GM18499 (cell line): ENCODE data around the gene CDH20.

Experiments used
- ATAC-seq: cut with Tn5 transposase; IDR thresholded peaks from one replicate; pipeline ENCODE4 v1.9.1; 2021; ENCODE audit warnings: moderate number of reproducible peaks; ENCODE audit not compliant: insufficient read depth, unreplicated experiment

Gene CDH20

DNA sequence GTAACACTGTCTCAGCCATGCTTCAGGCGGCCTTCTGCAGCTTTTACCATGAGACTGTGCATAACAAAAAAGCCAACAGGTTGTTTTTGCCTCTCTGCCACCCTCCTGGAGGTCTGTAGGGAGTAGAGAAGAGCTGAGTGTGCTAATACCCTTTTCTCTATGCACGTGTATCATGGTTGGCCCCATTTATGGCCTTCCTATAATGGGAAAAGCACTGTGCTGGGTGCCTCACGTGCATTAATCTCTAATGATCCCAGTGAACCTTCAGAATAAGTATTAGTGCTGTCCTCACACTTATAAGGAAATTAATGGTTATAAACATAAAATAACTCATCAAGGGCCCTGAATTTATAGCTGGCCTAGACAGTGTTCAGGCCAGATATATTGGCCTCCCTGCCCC lies 164.2 kb downstream of the CDH20 start:
- no peak for ATAC-seq

DNA sequence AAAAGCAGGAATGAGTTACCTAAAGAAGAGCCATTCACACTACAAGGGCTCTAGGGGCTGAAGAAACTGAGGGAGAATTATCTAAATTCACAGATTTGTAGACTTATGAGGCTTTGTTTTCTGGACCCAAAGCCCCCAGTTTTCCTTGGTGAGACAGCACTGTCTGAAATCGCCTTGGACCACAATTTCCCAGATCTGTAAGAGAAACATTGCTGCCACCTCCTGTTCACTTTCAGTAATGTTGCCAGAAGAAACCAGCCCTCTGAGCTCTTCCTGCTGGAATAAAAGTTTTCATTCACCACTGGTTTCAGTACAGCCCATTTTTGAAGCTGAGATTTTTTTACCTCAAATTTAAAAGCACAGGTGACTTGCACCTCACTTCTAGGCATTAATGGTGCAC lies 169.2 kb downstream of the CDH20 start:
- no peak for ATAC-seq

DNA sequence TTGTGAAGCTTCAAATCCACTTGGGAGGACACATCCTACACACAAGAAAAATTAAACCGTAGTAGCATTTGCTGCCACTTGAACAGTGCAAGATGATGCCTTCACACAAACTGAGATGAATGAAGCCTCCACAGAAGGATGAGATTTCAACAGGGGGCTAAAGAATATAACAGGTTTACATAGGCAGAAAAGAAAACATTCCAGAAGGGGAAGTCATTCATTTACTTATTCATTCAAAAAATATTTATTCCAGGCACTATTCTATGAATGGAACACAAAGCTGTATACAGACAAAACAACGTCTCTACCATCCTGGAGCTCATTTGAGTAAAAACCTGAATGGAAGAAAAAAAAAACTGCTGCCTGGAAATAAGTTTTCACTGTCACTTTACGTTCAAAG lies 170.5 kb downstream of the CDH20 start:
- no peak for ATAC-seq

DNA sequence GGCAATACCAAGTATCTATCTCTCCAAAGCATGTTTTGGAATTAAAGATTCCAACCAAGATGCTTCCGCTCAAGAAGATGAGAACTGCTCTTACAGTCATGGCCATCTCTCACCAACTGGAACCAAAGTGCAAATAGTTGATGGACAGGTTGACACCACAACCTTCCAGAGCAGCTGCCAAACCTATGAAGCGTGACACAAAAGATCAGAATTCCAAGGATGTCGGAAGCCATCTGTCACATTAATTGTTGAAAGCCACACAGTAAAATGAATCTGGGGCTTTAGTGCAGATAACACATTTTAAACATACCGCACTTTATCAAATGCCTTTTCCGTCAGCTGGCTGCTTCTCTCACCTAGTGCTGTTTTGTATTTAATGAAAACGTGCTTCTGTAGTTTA lies 195.7 kb downstream of the CDH20 start:
- ATAC-seq, result no peak

DNA sequence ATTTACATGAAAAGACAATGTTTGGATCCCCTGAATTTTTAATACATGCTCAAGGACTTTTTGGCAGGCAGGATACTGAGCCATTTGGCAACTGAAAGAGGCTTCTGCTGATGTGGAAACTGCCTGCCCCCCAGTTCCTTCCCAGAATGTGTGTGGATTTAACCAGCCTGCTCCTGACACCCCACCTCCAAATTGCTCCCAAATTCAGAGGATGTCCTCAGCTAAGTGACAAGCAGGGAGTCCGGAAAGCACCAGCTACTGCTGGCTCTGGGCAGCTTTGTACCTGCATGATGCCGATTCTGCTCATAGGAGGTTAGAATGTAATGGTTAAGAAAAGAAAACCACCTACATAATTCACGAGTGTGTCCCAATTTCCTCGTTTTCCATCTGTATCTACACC lies 197.5 kb downstream of the CDH20 start:
- no peak for ATAC-seq

DNA sequence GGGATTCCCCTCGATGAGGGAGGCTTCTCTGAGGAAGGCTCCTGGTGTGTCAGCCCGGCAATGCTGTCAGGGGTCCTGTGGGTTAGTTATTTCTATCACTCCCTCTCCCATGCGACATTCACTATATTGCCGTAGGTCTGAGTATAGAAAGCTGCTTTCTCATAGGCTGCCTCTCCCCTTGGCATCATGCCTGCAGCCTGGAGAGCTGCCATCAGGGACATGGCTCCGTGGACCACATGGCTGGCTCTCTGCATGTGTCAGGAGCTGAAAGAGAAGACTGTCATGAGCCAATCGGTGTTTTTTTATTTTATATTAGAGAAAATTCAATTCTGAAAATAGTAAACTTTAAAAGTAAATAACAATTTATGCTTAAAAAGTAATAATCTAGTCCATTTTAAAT lies 198.0 kb downstream of the CDH20 start:
- no peak for ATAC-seq

DNA sequence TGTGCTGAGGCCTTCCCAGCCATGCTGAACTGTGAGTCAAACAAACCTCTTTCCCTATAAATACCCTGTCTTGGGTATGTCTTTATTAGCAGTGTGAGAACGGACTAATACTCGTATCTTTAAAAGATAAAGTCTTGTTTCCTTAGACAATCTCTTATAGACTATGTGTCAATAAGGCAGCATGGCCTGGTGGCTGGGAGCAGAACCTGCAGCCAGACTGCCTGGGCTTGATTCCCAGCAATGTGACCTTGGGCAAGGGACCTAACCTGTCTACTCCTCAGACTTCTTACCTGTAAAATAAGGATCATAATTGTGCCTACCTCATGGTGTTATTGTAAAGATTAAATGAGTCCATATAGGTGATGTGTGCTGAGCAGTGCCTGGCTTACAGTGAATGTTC lies 198.7 kb downstream of the CDH20 start:
- ATAC-seq, result no peak

DNA sequence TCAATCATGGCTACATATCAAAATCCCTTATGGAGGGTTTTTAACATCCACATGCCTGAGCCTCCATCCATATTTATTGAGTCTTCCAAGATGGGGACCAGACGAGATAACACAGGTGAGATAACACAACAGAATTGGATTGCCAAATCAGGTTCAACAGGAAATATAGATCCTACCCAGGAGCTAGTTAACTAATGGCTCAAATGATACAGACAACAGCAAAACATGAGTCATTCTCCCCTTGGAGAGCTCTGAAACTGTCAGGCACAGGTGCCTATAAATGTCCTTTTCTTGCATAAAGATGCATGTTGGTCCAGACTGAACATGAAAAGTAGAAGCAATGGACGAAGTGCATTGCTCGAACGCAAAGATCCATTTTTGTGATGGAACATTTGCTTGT lies 202.2 kb downstream of the CDH20 start:
- no peak for ATAC-seq

DNA sequence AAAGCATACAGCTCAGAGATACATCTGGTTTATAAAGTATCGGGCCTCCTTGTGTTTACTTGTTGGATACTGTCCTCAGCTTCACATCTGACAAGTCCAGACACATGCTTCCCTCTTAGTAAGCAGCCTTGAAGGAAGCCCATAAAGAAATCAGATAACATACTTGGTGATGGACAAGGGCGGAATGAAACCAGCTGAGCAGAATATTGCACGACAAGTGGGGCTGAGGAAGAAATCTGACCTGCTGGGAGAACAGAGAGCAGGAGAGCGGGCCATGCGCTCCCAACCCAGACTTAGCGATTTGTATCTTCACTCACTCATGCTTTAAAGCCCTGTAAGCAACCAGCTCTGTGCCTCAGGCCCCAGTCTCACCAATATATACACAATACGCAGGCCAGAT lies 208.4 kb downstream of the CDH20 start:
- ATAC-seq, result no peak

DNA sequence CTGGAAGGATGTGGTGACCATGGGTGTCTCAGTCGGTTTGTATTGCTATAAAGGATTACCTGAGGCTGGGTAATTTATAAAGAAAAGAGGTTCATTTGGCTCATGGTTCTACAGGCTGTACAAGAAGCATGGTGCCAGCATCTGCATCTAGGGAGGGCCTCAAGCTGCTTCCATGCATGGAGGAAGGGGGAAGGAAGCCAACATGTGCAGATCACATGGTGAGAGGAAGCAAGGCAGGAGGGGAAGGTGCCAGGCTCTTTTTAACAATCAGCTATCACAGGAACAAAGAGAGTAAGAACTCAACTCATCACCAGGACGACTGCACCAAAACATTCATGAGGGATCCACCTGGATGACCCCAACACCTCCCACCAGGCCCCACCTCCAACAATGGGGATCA lies 209.4 kb downstream of the CDH20 start:
- ATAC-seq, result no peak

DNA sequence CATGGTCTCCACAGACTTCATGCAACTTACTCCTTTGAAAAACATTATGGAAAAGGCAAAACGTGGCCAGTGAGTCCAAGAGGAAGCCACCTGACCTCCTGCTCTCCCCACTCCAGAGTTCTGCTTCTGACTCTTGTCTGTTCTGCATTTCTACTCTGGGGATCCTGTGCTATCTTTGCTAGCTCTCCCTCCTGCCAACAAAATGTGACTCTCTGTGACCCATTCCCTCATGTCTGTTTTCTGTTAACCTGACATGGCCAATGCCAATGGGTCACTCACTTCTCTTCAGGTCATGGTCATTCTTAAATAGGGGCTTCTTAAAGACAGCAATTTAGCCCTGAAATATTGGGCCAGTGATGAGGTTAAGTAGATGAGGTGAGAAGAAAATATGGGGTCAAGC lies 210.3 kb downstream of the CDH20 start:
- ATAC-seq, result no peak

DNA sequence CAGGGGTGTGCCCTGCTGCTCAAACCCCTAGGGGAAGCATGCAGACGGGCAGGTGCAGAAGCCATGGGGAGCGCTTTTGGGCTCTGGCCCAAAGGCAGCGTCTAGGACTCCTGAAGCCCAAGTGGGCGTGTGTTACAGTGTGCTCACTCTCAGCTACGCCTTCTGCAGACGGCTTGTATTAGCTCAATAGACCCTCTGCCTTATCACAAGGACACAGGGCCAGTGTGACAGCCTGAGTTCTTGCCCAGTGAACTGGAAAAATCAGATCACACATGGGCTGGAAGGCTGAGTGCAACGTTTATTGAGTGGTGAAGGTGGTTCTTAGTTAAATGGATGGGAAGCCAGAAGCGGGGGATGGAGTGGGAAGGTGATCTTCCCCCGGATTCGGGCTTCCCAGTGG lies 210.9 kb downstream of the CDH20 start:
- no peak for ATAC-seq

DNA sequence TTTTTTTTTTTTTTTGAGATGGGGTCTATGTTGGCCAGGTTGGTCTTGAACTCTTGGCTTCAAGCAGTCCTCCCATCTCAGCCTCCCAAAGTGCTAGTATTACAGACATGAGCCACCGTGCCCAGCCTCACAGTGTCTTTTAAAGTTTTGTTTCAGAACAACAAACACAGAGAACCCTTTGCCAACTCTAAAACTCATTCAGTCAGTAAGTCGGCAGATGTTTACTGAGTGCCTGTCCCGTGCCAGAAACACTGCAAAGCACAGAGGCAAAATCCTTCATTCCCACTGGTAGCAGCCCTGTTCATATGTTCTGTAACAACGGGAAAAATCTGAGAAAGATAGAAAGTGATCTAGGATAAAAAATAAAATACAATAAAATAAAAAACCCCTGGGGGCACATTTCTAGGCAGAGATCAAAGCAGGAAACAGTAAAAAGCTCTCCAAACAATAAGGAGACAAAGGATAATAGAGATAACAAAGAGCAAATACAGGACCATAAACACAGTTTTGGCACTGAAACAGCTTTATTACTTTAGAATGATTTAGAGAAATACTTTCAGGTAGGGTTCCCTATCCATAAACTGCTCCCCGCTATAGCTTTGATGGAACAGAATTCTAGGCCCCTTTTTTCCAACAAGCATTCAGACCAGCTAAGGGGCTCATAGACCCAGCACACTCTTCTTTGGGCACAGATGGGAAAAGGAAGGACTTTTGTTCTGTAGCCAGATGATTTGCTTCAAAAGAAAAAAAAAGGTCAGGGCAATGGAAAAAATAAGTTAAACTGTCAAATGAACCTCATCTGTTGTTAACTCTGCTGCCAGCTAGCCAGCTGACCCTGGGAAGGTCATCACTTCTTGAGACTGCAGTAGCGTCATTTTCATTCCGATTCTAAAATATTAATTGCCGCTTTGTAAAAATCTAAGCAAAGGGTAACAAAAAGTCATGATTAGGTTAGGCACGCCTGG lies 212.3 kb downstream of the CDH20 start:
- no peak for ATAC-seq

DNA sequence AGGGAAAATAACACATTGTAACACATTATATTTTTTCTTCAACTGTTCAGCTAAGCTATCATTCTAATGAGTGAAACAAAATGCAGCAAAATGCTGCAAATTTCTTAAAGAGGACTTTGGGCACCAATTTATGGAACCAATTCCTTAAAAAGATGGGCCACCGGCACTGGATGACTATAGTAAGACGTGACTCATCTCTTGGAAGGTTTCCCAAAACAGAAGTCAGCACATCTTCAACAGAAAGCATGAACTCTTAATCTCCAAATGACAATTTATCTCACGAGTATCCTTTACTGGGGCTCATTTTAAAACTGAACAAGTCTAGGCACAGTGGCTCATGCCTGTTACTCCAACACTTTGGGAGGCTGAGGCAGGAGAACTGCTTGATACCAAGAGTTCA lies 213.4 kb downstream of the CDH20 start:
- ATAC-seq, result no peak

DNA sequence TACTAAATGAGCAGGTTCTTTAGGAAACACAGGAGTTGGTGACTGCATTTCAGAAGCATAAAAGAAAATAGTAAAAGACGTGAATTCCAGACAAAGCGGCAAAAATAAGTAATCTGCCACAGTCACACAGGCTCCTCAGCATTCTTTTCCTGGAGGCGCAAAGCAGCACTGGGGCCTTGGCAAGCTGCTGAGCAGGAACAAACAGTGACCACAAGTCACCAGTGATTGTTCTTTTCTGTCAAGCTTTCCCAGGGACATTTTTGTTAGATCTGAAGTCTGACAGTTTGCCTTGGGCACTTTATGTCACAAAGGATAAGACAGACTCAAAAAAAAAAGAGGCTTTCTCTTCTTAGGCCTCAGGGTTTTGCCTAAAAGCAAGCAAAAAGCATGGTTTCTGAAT lies 216.2 kb downstream of the CDH20 start:
- ATAC-seq, result no peak

DNA sequence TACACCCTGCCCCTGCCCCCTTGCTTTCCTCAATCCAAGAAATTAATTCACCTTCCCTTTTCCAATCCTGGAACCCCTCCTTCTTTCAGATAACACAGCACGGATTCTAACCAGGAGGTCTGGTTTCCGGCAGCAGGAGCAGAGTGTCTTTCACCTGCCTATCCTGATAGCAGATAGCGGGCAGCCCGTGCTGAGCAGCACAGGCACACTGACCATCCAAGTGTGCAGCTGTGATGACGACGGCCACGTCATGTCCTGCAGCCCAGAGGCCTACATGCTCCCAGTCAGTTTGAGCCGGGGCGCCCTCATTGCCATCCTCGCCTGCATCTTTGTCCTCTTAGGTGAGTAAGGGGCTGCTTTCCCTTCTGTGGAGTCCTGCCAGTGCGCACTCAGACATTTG lies 216.7 kb downstream of the CDH20 start:
- no peak for ATAC-seq

DNA sequence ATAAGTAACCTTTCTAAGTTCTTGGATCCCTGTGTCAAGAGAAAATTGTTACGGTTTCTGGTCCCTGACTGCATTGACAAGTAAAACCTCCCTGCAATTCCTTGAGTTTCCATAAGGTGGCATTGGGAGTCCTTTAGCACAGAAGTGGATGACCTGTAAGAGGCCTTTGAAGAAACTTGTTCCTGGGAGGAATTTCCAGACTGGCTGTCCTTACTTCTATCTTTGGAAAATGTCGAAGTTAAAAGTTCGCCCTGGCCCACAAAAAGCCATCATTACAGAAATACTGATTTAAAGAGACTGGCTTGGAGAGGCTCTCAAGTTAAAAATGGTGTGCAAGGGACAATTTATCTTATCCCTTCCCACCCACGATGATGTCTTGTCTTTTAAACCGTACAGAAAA lies 218.4 kb downstream of the CDH20 start:
- no peak for ATAC-seq

DNA sequence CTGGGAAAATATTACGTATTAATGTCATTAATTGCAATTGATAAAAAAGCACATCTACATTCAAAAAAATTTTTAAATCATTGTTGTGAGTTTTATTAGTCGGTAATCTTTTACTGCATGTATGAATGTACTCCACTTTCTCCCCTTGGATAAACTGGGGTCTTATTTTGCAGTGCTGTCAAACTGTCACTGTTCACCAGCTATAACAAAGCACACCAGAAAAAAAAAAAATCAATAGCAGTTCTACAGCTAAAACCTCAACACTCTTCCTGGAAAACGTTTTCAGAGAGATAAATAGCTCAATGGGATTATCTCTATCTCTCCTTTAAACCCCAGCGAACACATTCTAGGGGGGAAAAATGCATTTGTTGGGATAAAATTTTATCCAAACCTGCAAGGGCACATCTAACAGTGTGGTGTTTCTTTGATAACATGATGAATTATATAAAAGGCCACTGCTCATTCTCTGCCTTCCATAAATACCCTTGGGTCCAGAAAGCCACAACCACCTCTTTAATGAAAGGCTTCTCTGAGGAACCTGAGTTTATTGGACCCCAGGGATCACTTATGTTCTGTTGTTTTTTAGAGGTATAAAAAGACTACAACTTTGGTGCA lies 219.9 kb downstream of the CDH20 start:
- no peak for ATAC-seq

DNA sequence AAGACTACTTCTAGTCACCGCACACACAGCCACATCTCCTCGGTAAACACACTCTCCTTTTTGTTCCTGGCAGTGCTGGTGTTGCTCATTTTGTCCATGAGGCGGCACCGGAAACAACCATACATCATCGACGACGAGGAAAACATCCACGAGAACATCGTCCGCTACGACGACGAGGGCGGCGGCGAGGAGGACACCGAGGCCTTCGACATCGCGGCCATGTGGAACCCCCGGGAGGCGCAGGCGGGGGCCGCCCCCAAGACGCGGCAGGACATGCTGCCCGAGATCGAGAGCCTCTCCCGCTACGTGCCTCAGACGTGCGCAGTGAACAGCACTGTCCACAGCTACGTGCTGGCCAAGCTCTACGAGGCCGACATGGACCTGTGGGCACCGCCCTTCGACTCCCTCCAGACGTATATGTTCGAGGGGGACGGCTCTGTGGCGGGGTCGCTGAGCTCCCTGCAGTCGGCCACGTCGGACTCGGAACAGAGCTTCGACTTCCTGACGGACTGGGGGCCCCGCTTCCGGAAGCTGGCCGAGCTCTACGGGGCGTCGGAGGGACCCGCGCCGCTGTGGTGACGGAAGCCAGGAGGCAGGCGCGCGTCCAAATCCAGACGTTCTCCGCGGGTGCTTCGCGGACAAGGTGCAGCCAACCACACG lies 221.0 kb downstream of the CDH20 start:
- no peak for ATAC-seq

DNA sequence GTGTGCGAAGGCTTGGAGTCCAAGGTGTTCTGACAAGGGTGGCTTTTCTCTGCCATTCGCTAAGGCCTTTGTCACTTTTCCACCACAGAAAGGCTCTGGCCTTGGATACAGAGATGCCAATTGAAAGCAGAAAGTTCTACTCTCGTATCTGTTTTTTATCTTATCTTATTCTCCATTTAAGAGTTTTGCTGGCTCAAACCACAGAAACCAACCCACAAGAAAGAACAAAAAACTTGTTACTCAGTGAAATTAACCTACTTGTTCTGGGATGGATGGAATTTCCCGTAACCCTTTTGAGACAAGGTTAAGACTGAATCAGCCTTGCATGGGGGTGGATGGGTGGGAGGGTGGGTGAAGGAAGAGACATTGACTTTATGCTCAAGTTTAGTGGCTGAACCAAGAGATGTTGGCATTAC lies 221.7 kb downstream of the CDH20 start:
- no peak for ATAC-seq

DNA sequence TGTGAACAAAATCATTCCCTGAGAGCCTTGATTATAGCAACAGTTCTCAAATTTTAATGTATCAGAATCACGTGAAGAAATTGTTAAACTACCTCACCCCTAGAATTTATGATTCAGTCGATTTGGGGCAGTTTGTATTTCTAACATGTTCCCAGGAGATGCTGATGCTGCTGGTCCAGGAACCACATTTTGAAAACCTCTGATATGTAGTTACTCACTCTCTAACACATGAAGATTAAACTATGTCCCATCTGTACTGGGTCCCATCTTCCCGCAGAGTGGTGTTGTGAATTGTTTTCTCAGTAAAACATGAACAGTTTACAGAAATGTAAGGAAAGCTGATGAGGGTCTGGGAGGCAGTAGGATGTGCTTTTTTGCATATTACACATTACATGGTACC lies 223.1 kb downstream of the CDH20 start:
- ATAC-seq, result no peak
